OCI-LY7 (cell line): Measurements from ENCODE around the gene KRT16.
"Not testable (repeated sequence)": the region's sequence is repeated elsewhere in the genome, so short reads cannot be mapped to it uniquely, and the experiment has no call there.

Experiments
- EZH2phosphoT487 ChIP-seq: fragments of 200-600 bp; sonication (generic); IDR thresholded peaks from 2 replicates; pipeline ENCODE4 v1.6.1; 2018; ENCODE audit warnings: low read depth, borderline replicate concordance, mild to moderate bottlenecking, mixed run types, antibody characterized with exemption, low read length, moderate library complexity, mixed read lengths
- TF ChIP-seq, protein P1 (sequence below): fragments of 200-600 bp; sonication (generic); conservative IDR thresholded peaks from 2 replicates; pipeline ENCODE4 v1.5.1; 2014; ENCODE audit warnings: mild to moderate bottlenecking, antibody characterized with exemption, low read length, moderate library complexity, mixed read lengths

DNA sequence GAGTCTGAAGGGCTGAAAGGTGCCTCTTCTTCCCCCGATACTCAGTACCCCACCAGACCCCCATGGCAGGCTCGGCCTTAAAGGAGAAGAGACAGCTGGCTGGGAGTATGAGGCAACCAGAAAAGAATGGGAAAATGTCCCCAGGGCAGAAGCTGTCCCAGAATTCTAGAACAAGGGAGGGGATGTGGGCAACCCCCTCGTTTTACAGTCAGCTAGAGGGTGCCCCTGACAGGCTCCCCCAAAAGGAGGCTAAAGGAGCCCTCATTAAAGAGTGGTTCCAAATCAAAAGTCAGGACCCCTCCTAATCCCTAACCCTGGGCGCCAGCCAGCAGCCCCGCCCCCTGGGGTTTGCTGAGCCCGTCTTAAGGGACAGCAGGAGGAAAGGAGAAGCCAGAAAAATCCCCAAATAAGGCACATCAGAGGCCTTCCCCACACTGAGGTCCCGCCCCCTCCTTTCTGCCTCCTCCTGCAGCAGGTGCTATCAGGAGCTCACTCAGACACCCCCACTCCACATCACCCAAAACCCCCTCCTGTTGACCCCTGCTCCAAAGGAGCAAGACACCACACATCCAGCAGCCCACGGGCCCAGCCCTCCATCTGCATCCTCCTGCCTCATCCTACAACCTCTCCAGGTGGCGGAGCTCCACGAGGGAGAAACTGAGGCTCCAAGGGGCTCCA is 10.8 kb upstream of the KRT16 start:
- TF ChIP-seq, protein P1, sequence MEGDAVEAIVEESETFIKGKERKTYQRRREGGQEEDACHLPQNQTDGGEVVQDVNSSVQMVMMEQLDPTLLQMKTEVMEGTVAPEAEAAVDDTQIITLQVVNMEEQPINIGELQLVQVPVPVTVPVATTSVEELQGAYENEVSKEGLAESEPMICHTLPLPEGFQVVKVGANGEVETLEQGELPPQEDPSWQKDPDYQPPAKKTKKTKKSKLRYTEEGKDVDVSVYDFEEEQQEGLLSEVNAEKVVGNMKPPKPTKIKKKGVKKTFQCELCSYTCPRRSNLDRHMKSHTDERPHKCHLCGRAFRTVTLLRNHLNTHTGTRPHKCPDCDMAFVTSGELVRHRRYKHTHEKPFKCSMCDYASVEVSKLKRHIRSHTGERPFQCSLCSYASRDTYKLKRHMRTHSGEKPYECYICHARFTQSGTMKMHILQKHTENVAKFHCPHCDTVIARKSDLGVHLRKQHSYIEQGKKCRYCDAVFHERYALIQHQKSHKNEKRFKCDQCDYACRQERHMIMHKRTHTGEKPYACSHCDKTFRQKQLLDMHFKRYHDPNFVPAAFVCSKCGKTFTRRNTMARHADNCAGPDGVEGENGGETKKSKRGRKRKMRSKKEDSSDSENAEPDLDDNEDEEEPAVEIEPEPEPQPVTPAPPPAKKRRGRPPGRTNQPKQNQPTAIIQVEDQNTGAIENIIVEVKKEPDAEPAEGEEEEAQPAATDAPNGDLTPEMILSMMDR: not testable (repeated sequence)
- not testable (repeated sequence) for TF ChIP-seq EZH2phosphoT487
